Neutrophil (primary cell): Measurements from ENCODE around the gene PON3.

Experiments used
- H3K27ac ChIP-seq: fragments of 200-600 bp; sonication (generic); 2 replicates; pipeline ENCODE4 v1.5.1; 2016; ENCODE audit warnings: mild to moderate bottlenecking, moderate library complexity
- H3K27me3 ChIP-seq: fragments of 200-600 bp; sonication (generic); 2 replicates; pipeline ENCODE4 v1.6.0; 2016; ENCODE audit warnings: mild to moderate bottlenecking
- H3K36me3 ChIP-seq: fragments of 200-600 bp; sonication (generic); 2 replicates; pipeline ENCODE4 v1.5.1; 2017
- H3K4me1 ChIP-seq, 2 experiments: fragments of 200-600 bp in 1 of 2; sonication (generic) in 1 of 2; 1 replicate in 1 of 2; 2 replicates in 1 of 2; pipeline versions ENCODE4 v1.5.1 to v1.6.1; 2013 to 2016; ENCODE audit warnings: low read depth in 1 of 2, low read length in 1 of 2, mild to moderate bottlenecking in 1 of 2, moderate library complexity in 1 of 2; ENCODE audit not compliant: control insufficient read depth in 1 of 2, insufficient read depth in 1 of 2
- H3K4me3 ChIP-seq, 2 experiments: fragments of 200-600 bp in 1 of 2; sonication (generic) in 1 of 2; 1 replicate in 1 of 2; 2 replicates in 1 of 2; pipeline ENCODE4 v1.5.1; 2013 to 2016; ENCODE audit warnings: low read depth in 1 of 2, low read length in 1 of 2, mild to moderate bottlenecking in 1 of 2, moderate library complexity in 1 of 2
- H3K9me3 ChIP-seq: fragments of 200-600 bp; sonication (generic); 2 replicates; pipeline ENCODE4 v1.5.1; 2016
- TF ChIP-seq, protein P1 (sequence below): fragments of 200-600 bp; sonication (generic); IDR thresholded peaks from 2 replicates; pipeline ENCODE4 v1.5.1; 2016; ENCODE audit warnings: antibody characterized with exemption

The PON3 gene

GRCh38 chr7:95327356-95327755, 68.8 kb downstream of the PON3 start:
- TF ChIP-seq, protein P1, sequence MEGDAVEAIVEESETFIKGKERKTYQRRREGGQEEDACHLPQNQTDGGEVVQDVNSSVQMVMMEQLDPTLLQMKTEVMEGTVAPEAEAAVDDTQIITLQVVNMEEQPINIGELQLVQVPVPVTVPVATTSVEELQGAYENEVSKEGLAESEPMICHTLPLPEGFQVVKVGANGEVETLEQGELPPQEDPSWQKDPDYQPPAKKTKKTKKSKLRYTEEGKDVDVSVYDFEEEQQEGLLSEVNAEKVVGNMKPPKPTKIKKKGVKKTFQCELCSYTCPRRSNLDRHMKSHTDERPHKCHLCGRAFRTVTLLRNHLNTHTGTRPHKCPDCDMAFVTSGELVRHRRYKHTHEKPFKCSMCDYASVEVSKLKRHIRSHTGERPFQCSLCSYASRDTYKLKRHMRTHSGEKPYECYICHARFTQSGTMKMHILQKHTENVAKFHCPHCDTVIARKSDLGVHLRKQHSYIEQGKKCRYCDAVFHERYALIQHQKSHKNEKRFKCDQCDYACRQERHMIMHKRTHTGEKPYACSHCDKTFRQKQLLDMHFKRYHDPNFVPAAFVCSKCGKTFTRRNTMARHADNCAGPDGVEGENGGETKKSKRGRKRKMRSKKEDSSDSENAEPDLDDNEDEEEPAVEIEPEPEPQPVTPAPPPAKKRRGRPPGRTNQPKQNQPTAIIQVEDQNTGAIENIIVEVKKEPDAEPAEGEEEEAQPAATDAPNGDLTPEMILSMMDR: no peak
- H3K27me3 ChIP-seq: peaks cover 13% of the 10 kb centered on the region
- H3K4me1 ChIP-seq: peaks cover 15 to 20% of the 10 kb centered on the region in 2 experiments
- no peaks in the 10 kb centered on the region for H3K9me3 ChIP-seq
- no peak overlapping the region for H3K4me3 ChIP-seq
- no peaks in the 10 kb centered on the region for H3K36me3 ChIP-seq
- no peak overlapping the region for H3K27ac ChIP-seq

GRCh38 chr7:95324431-95324830, 71.7 kb downstream of the PON3 start, which contains the start of gene PON1:
TSS of gene PON1 (minus strand) at chr7:95324532. CDS start at chr7:95324475, 57 bp downstream.
- H3K4me1 ChIP-seq: peaks cover 18% of the 10 kb centered on the region in 2 experiments
- no peaks in the 10 kb centered on the region for H3K36me3 ChIP-seq
- H3K27ac ChIP-seq: no peak within 1 kb of the TSS
- TF ChIP-seq, protein P1: no peak
- H3K4me3 ChIP-seq: no peak within 1 kb of the TSS
- peaks cover 13% of the 10 kb centered on the region for H3K27me3 ChIP-seq
- H3K9me3 ChIP-seq: no peaks in the 10 kb centered on the region

DNA sequence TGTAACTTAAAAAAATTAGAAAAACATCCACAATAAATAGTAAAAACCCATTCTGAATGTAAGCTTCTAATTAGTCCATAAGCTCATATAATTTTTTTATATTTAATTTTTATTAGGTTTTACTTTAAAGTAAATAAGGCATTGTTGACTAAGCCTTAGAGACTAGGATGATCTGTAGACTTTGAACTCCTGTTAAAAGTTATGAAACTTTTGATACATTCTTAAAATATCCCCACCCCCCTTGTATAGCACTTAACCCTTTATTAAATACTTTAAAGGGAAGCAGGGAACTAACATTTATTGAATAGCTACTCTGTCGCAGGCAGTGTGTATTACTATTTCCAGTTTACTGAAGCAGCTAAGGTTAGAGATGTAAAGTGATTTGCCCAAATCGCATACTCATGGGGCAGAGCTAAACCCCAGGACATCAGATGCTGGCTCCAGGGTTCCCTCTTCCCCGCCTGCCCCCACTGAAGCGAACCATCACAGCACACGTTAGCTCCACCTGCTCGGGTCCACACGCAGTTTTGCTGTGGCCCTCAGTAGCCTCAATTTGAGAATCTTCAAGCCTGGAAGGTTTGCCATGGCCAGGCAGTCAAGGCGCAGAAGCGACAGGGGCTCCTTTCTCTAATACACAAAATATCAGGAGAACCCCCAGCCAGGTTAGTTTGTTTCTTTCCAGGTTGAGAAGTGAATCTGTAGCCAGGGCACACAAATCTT, 72.6 kb downstream of the PON3 start:
- Histone ChIP-seq H3K9me3 (no peaks in the 10 kb centered on the region), H3K36me3 (no peaks in the 10 kb centered on the region), H3K4me1 (peaks cover 18% of the 10 kb centered on the region in 2 experiments), H3K27me3 (peaks cover 13% of the 10 kb centered on the region), H3K4me3 (no peak overlapping the region), H3K27ac (no peak overlapping the region)
- TF ChIP-seq, protein P1: no peak

- Histone ChIP-seq H3K27me3 (peaks cover 13% of the 10 kb centered on the region), H3K36me3 (no peaks in the 10 kb centered on the region), H3K27ac (no peak overlapping the region), H3K4me3 (no peak overlapping the region), H3K9me3 (no peaks in the 10 kb centered on the region), H3K4me1 (peaks cover 18% of the 10 kb centered on the region in 2 experiments)
- TF ChIP-seq, protein P1: no peak
These were observed 73.3 kb downstream of the PON3 start for GRCh38 chr7:95322854-95323253.

- H3K27ac ChIP-seq: no peak overlapping the region
- no peak overlapping the region for H3K4me3 ChIP-seq
- TF ChIP-seq, protein P1: no peak
- H3K27me3 ChIP-seq: peaks cover 13% of the 10 kb centered on the region
- H3K4me1 ChIP-seq: peaks cover 18% of the 10 kb centered on the region in 2 experiments
- H3K36me3 ChIP-seq: no peaks in the 10 kb centered on the region
- H3K9me3 ChIP-seq: no peaks in the 10 kb centered on the region
These were observed 73.8 kb downstream of the PON3 start for GRCh38 chr7:95322396-95322795.
